22Rv1 (cell line): ENCODE results near the gene KLHL29.

Experiments
- H3K27ac ChIP-seq: fragments of 450-650 bp; 2 replicates; pipeline ENCODE4 v1.5.1; 2017
- ZFX ChIP-seq: fragments of 450-650 bp; IDR thresholded peaks from 2 replicates; pipeline ENCODE4 v1.6.1; 2017; ENCODE audit warnings: antibody characterized with exemption, borderline replicate concordance
- TF ChIP-seq, protein P1 (sequence below): fragments of 450-650 bp; IDR thresholded peaks from 2 replicates; pipeline ENCODE4 v1.5.1; 2017; ENCODE audit warnings: mild to moderate bottlenecking

KLHL29 gene

DNA sequence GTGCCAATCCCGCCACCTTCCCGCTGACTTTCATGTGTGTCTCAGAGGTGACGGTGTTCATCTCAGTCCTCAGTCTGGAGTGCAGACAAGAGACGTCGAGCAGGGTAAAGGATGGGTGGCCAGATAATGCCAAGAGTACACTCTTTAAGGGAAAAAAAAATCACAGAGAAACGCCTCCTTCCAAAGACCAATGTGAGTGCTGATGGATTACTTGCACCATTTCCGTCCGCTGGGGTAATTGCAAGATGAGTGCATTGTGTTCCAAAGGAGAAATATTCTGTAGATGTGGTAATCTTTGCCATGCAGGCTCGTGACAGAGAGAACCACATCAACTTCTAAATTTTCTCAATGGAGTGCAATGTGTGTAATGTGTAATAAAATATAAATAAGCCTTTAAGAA lies 81.0 kb downstream of the KLHL29 start:
- TF ChIP-seq, protein P1, sequence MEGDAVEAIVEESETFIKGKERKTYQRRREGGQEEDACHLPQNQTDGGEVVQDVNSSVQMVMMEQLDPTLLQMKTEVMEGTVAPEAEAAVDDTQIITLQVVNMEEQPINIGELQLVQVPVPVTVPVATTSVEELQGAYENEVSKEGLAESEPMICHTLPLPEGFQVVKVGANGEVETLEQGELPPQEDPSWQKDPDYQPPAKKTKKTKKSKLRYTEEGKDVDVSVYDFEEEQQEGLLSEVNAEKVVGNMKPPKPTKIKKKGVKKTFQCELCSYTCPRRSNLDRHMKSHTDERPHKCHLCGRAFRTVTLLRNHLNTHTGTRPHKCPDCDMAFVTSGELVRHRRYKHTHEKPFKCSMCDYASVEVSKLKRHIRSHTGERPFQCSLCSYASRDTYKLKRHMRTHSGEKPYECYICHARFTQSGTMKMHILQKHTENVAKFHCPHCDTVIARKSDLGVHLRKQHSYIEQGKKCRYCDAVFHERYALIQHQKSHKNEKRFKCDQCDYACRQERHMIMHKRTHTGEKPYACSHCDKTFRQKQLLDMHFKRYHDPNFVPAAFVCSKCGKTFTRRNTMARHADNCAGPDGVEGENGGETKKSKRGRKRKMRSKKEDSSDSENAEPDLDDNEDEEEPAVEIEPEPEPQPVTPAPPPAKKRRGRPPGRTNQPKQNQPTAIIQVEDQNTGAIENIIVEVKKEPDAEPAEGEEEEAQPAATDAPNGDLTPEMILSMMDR, result no peak
- no peak for TF ChIP-seq ZFX
- H3K27ac ChIP-seq, result no peak overlapping the region

DNA sequence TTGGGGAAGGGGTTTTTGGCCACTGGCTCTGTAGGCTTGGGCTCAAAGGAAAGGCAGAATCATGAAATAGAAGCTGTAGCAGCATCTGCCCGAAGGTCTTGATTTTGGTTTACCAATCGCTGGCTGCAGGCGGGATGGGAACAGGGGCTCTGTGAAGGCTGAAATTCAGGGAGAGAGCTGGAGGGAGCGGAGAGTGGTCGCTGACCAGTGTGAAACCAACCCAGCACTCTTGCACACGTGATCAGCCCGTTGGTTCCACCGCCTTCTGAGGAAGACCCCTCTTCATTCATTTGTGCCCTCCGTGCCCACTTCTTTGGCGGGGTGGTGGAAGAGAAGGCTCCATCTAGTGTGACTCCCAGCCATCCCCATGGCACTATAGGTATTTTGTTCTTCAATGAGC lies 82.6 kb downstream of the KLHL29 start:
- no peak overlapping the region for H3K27ac ChIP-seq
- no peak for TF ChIP-seq ZFX
- TF ChIP-seq, protein P1, result no peak

DNA sequence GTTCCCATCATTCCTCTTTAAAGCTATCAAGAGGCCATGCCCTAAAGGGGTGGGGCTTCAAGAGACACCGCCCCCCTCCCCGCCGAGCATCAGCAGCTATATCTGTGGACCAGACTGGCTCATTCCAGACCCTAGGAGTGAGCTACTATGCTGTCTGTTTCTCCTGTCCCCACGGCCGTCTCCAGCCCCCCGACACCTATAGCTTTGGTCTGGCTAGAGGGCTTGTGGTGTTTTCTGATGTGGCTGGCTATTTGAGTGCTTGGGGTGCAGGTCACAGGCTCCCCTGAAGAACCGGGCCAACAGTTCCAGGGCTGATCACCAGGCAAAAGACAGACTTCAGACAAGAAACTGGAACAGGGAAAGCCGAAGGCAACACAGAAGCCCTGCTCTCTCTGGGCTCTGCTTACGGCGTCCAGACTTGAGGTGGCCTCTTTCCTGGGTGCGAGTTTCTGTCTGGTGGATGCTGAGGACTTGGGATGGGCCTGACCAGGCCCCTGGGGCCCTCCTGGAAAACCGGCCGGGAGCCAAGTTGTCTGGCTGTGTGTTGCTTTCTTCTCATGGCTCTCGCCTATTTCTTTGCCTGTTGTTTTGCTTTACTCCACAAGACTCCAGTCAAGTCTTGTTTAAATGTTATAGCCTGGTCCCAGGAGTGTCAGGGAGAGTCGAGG lies 83.6 kb downstream of the KLHL29 start:
- no peak for TF ChIP-seq ZFX
- TF ChIP-seq, protein P1, result no peak

GRCh38 chr2:23469142-23469540 lies 84.2 kb downstream of the KLHL29 start:
- H3K27ac ChIP-seq, result no peak overlapping the region
- TF ChIP-seq ZFX, result no peak
- TF ChIP-seq, protein P1, result no peak

More for the DNA sequence above, 83.6 kb downstream of the KLHL29 start:
- H3K27ac ChIP-seq, result no peak overlapping the region

DNA sequence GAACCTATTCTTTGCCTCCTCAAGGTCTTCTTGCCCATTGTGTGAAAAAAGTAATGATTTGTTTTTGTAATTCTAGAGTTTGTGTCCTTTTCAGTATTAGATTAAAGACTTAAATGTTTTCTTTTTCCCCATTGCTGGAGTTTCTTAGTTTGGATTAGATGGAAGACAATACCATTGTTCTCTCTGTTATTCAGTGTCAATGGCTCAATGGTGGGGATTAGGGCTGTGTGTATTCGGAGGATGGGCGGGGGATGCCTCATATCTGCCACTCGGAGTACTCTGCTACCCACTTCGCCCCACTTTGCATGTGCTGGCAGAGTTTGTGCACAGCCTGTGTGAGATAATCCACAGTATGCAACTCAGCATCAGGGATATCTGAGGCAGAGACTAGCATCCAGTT lies 90.1 kb downstream of the KLHL29 start:
- TF ChIP-seq, protein P1, result no peak
- TF ChIP-seq ZFX, result no peak
- no peak overlapping the region for H3K27ac ChIP-seq

DNA sequence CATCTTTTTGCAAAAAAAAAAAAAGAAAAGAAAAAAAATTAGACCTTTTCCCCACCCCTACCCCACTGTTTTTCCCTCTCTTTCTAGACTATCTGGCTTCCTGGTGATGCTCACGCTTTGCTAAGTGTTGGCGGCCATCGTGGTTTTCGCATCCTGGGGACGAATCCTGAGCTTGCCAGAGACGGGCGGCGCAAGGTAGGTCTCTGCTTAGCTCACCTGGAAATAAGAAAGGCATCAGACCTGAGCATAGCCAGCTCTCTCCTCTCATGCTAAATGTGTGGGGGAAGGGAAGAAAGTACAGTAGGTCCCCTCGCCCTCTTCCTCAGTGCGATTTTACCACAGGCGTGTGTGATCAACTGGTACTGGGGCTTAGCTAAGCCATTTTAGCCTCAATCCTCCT lies 90.5 kb downstream of the KLHL29 start:
- no peak overlapping the region for H3K27ac ChIP-seq
- TF ChIP-seq ZFX, result no peak
- TF ChIP-seq, protein P1, result no peak

DNA sequence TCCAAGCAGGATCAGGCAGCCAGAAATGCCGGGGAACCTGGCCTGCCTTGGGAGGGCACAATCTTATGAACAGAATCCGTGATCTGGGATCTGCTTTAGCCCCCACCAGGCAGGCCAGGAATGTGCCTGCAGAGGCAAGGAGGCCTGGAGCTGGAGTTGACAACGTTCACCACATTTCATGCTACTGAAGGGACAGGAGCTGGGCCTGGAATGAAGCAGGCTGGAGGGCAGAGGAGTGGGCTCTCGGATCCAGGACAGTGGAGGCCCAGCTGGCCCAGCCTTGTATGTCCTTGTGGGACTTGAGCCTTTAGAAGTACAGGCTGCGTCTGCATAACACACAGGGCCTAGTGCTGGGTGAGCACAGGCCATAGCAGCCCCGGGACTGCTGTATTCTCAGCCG lies 91.8 kb downstream of the KLHL29 start:
- TF ChIP-seq ZFX, result no peak
- TF ChIP-seq, protein P1, result no peak
- H3K27ac ChIP-seq, result no peak overlapping the region
